HCT116 (cell line): ENCODE data around the gene MBD3L3. TPM values are rescaled to one million over a fixed set of nuclear protein-coding genes. Genes with fewer than 3 reads are reported as not detected.

ENCODE experiments used
- ATAC-seq: fragments of 200-7000 bp; cut with Tn5 transposase; 2 replicates; pipeline ENCODE4 v1.9.1; 2020; ENCODE audit warnings: mild to moderate bottlenecking, moderate library complexity
- BruUV-seq: library from RNA; stranded (reverse); fragments of 400-500 nt; replicated peaks from 2 replicates; lab custom pipeline; 2021; lab: Mats Ljungman, UMichigan
- CTCF ChIA-PET: fragments of 300-600 bp; sonication (Branson Sonifier 250); formaldehyde crosslinking; loops from one replicate; lab custom pipeline; 2021; ENCODE audit warnings: antibody characterized with exemption; lab: Charles Lee
- POLR2A ChIA-PET: fragments of 300-600, 350-600 bp; sonication (Branson Sonifier 250); formaldehyde crosslinking; loops from one replicate; lab custom pipeline; 2021; ENCODE audit warnings: antibody characterized with exemption; lab: Charles Lee
- RAD21 ChIA-PET, 2 experiments: fragments of 300-600 bp; sonication (Branson Sonifier 250); formaldehyde crosslinking; loops; one replicate each; lab custom pipeline; 2023; ENCODE audit warnings: low total read pairs in 2 of 2; ENCODE audit not compliant: uncharacterized antibody in 2 of 2, unreplicated experiment in 2 of 2, low non-redundant PET in 1 of 2; lab: Charles Lee
- DNase-seq: peaks from one replicate; pipeline ENCODE4 v3.0.0-alpha.2; 2010; ENCODE audit warnings: low read depth, low spot score
- H2AFZ ChIP-seq: fragments of 200-600 bp; shearing (Covaris generic), sonication (generic); 2 replicates; pipeline ENCODE4 v1.6.1; 2017; ENCODE audit warnings: low read depth, mixed run types, mixed read lengths, antibody characterized with exemption, low read length; ENCODE audit not compliant: poor library complexity, severe bottlenecking
- H3K27ac ChIP-seq: 2 replicates; pipeline ENCODE4 v1.5.1; 2012; ENCODE audit warnings: low read depth, low read length
- H3K27me3 ChIP-seq: fragments of 200-600 bp; sonication (generic); 2 replicates; pipeline ENCODE4 v1.6.1; 2016; ENCODE audit warnings: mixed run types, low read length, mixed read lengths; ENCODE audit not compliant: insufficient read depth
- H3K36me3 ChIP-seq, 2 experiments: fragments of 200-500 bp in 1 of 2; fragments of 200-600 bp in 1 of 2; sonication (Bioruptor generic) in 1 of 2; sonication (generic) in 1 of 2; 2 replicates each; pipeline versions ENCODE4 v1.5.1 to v1.6.1; 2014 to 2016; ENCODE audit warnings: low read length in 2 of 2, inconsistent platforms in 1 of 2, mixed read lengths in 1 of 2, mixed run types in 1 of 2; ENCODE audit not compliant: insufficient read depth in 2 of 2, control insufficient read depth in 1 of 2
- H3K4me1 ChIP-seq, 2 experiments: fragments of 200-600 bp in 1 of 2; sonication (generic) in 1 of 2; 2 replicates each; pipeline versions ENCODE4 v1.5.1 to v1.6.1; 2012 to 2017; ENCODE audit warnings: low read length in 2 of 2, inconsistent platforms in 1 of 2, mild to moderate bottlenecking in 1 of 2, mixed read lengths in 1 of 2, mixed run types in 1 of 2, moderate library complexity in 1 of 2; ENCODE audit not compliant: insufficient read depth in 2 of 2, control insufficient read depth in 1 of 2
- H3K4me2 ChIP-seq: fragments of 200-600 bp; sonication (generic); 2 replicates; pipeline ENCODE4 v1.6.1; 2017; ENCODE audit warnings: mixed run types, low read length, mixed read lengths
- H3K4me3 ChIP-seq, 2 experiments: fragments of 200-600 bp in 1 of 2; sonication (generic) in 1 of 2; replicated peaks in 1 of 2; 2 replicates each; pipeline ENCODE4 v1.5.1; 2011 to 2016; ENCODE audit warnings: low read length in 2 of 2, control low read depth in 1 of 2, low read depth in 1 of 2, mild to moderate bottlenecking in 1 of 2, mixed read lengths in 1 of 2, mixed run types in 1 of 2
- H3K79me2 ChIP-seq: fragments of 200-600 bp; sonication (generic); 2 replicates; pipeline ENCODE4 v1.6.1; 2017; ENCODE audit warnings: mild to moderate bottlenecking, mixed run types, low read length, moderate library complexity, mixed read lengths; ENCODE audit not compliant: insufficient read depth
- H3K9ac ChIP-seq: fragments of 200-600 bp; sonication (generic); 2 replicates; pipeline ENCODE4 v1.6.1; 2016; ENCODE audit warnings: low read length, mixed read lengths
- H3K9me2 ChIP-seq: fragments of 200-600 bp; sonication (generic), shearing (Covaris generic); 2 replicates; pipeline ENCODE4 v1.6.1; 2017; ENCODE audit warnings: mixed run types, mild to moderate bottlenecking, moderate library complexity; ENCODE audit not compliant: insufficient read depth
- H3K9me3 ChIP-seq, 2 experiments: fragments of 200-500 bp in 1 of 2; fragments of 200-600 bp in 1 of 2; sonication (Bioruptor generic) in 1 of 2; sonication (generic) in 1 of 2; 2 replicates each; pipeline ENCODE4 v1.6.1; 2014 to 2017; ENCODE audit warnings: low read length in 2 of 2, mixed read lengths in 2 of 2, inconsistent platforms in 1 of 2, low read depth in 1 of 2, mild to moderate bottlenecking in 1 of 2, mixed run types in 1 of 2, moderate library complexity in 1 of 2; ENCODE audit not compliant: control insufficient read depth in 1 of 2, insufficient read depth in 1 of 2
- H4K20me1 ChIP-seq: fragments of 200-600 bp; sonication (generic), shearing (Covaris generic); 2 replicates; pipeline ENCODE4 v1.6.1; 2017; ENCODE audit warnings: mixed run types, mild to moderate bottlenecking, moderate library complexity; ENCODE audit not compliant: insufficient read depth
- CTCF ChIP-seq, 3 experiments: fragments of 200-600 bp in 1 of 3; sonication (generic) in 1 of 3; IDR thresholded peaks in 2 of 3; conservative IDR thresholded peaks in 1 of 3; 2 replicates each; pipeline ENCODE4 v1.5.1; 2012 to 2017; ENCODE audit warnings: low read depth in 2 of 3, low read length in 2 of 3, antibody characterized with exemption in 1 of 3, borderline replicate concordance in 1 of 3, control low read depth in 1 of 3, mild to moderate bottlenecking in 1 of 3, mixed read lengths in 1 of 3, mixed run types in 1 of 3, moderate library complexity in 1 of 3; ENCODE audit not compliant: insufficient read depth in 1 of 3
- SIN3A ChIP-seq: IDR thresholded peaks from 2 replicates; pipeline ENCODE4 v1.6.1; 2012; ENCODE audit warnings: low read depth
- intact Hi-C: fragments of 100-400 bp; cut with micrococcal nuclease; formaldehyde crosslinking; loops from 2 replicates; pipeline ENCODE4 v1.10.0; 2022
- total RNA-seq: library from RNA; stranded (reverse); gene quantifications from one replicate; pipeline ENCODE4 v1.2.1, GENCODE V29; 2021; ENCODE audit not compliant: unreplicated experiment
- TF ChIP-seq, protein P1 (sequence below): IDR thresholded peaks from 2 replicates; pipeline ENCODE4 v1.6.1; 2012

MBD3L3 gene
- total RNA-seq, 1 experiment from 2014 or later, result not detected

DNA sequence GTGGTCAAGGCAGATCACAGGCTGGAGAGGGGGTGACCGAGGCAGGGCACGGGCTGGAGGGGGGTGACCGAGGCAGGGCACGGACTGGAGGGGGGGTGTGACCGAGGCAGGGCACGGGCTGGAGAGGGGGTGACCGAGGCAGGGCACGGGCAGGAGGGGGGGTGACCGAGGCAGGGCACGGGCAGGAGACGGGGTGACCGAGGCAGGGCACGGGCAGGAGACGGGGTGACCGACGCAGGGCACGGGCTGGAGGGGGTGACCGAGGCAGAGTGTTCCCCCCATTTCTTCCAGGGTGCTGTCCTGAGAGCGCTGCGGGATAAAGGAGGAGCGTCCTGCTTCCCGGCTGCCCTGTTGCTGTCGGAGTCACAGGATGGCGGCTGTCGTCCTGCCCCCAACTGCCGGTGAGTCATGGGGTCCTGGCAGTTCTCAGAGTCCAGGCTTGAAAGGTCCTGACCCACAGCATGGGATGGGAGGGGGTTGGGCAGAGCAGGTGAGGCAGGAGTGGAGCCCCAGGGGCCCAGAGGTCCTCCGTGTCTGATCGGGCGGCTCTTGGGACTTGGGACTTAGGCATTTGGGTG is 16.3 kb upstream of the MBD3L3 start (continued):
- TF ChIP-seq, protein P1, sequence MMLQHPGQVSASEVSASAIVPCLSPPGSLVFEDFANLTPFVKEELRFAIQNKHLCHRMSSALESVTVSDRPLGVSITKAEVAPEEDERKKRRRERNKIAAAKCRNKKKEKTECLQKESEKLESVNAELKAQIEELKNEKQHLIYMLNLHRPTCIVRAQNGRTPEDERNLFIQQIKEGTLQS, result no peak

DNA sequence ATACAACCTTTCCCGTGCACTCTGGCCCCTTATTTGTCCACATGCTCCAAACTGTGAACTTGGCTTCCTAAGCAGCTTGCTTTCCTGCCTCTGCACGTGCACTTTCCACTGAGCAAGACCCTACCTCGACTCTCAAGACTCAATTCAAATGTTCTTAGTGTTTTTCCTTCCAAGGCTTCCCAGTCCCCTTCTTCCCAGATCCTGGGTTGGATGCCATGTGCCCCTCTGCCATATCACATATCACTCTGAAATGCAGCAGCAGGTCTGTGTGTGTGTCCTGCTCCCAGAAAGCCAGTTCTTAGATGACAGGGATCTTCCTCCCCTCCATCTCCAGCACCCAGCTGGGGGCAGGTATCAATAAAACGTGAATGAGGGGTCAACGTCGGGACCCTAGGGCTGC is 14.1 kb upstream of the MBD3L3 start:
- Histone ChIP-seq H3K9me3 (peaks cover 2 to 7% of the 10 kb centered on the region in 2 experiments; a peak in 3 of 4 replicates), H3K4me2 (no peak overlapping the region), H3K27me3 (no peaks in the 10 kb centered on the region), H3K27ac (no peak overlapping the region), H3K36me3 (peaks cover 43 to 44% of the 10 kb centered on the region in 2 experiments), H3K4me1 (peaks cover 8 to 11% of the 10 kb centered on the region in 2 experiments; a peak in 3 of 4 replicates), H3K9me2 (no peaks in the 10 kb centered on the region), H2AFZ (no peak overlapping the region), H3K9ac (no peak overlapping the region), H4K20me1 (no peaks in the 10 kb centered on the region), H3K79me2 (peaks cover 18% of the 10 kb centered on the region), H3K4me3 (no peak overlapping the region)
- TF ChIP-seq CTCF (IDR thresholded peaks at IDR 0.05 in 2 of 3, conservative IDR thresholded peaks at IDR 0.05 in 1 of 3; ENCODE audit: borderline replicate concordance in 1 of 3, insufficient read depth in 1 of 3, low read depth in 2 of 3, low read length in 2 of 3) (no peak), SIN3A (no peak)
- ChIA-PET POLR2A (interaction anchor here (1.0 kb wide), 1 partner anchor 9 kb away, joined by 3 read pairs; no protein-coding TSS in a partner anchor), CTCF (no interaction called here), RAD21 (no interaction called here)
- DNase-seq, result no peak
- no TSS peak for BruUV-seq
- intact Hi-C loops, result no loop called here
- no peak for ATAC-seq
